ENCODE results near the gene TMCC1.

DNA sequence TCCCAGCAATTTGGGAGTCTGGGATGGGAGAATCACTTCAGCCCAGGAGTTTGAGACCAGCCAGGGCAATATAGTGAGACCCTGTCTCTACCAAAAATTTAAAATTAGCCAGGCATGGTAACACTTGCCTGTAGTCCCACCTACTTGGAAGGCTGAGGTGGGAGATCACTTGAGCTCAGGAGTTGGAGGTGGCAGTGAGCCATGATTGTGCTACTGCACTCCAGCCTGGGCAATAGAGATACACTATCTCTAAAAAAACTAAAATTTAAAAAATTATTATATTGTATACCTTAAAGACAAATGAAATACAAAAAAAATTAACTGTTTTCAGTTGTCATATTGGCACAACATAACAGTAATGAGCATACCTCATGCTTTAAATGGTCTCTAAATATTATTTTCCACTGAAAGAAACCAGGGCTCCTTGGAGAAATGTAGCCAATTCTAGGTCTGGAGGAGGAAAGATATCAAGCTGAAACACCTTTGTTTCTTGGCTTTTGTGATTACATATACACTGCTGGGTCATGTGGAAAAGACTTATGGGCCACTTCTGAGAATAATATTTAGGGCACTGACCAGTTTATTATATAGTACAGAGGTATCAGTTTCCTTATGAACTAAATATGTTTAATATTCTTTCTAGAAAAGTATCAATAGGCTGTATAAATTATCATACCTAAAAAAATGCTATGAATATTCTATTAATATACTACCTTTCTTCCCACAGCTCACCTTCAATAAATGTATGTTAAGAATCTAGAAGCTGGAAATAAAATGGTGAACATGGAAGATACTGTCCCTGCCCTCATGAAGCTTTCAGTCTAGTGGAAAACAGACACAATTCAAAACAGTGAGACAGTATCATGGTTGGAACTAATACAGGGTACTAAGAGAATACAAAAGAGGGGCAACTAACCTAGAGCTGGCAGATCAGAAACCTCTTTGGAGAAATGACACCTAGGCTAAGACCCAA, 119.5 kb downstream of the TMCC1 start:
- TF ChIP-seq POLR2AphosphoS5 (IDR thresholded peaks at IDR 0.05; ENCODE audit: borderline replicate concordance, low read depth, low read length), result no peak
- TF ChIP-seq EZH2 (IDR thresholded peaks at IDR 0.05), result no peak
- no peak for TF ChIP-seq FOXP2 (optimal IDR thresholded peaks at IDR 0.05; ENCODE audit: control extremely low read depth, extremely low read length, insufficient read depth)
